Hematopoietic multipotent progenitor cell treated with erythropoietin and hydrocortisone succinate and interleukin-3 and kit ligand, for 17 days (in vitro differentiated cells): ENCODE measurements around the gene HTR3B.
"Not testable (repeated sequence)": the region's sequence is repeated elsewhere in the genome, so short reads cannot be mapped to it uniquely, and the experiment has no call there.

Experiments
- DNase-seq: peaks from one replicate; pipeline ENCODE4 v3.0.0-alpha.2; 2015; ENCODE audit warnings: low spot score

The HTR3B gene, protein sequence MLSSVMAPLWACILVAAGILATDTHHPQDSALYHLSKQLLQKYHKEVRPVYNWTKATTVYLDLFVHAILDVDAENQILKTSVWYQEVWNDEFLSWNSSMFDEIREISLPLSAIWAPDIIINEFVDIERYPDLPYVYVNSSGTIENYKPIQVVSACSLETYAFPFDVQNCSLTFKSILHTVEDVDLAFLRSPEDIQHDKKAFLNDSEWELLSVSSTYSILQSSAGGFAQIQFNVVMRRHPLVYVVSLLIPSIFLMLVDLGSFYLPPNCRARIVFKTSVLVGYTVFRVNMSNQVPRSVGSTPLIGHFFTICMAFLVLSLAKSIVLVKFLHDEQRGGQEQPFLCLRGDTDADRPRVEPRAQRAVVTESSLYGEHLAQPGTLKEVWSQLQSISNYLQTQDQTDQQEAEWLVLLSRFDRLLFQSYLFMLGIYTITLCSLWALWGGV

DNA sequence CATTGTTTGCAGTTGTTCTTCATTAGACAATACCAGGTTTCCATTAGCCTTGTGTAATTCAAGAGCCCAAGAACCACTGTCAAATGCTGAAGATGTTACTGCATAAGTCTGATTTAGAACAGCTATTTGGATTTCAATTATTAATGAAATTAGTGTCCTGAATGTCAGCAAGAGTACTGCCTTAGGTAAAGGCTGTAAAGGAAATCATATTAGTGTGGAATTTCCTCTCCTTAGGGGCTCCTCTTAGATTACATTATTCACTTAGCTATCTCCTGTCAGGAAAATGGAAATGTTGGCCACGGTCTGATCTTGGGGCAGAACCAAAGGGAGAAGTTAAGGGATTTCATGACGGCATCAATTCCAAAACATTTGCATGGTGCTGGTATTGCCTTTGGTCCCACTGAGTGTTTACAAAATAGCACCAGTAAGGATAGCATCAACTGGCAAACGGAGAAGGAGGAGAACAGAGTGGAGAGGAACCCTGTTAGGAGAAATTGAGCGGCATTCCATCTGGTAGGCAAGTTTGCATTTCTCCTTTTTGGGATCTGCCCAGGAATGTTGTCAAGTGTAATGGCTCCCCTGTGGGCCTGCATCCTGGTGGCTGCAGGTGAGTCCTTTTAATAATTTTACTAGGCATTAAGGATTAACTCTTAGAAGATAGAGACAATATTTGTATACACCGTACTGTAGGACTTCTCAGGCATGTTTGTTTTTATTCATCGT is at the start of gene HTR3B:
Gene HTR3B (plus strand): TSS at position 418 of the 723 bp plus-strand sequence. CDS start 138 bp downstream, at position 556.
- no peak for DNase-seq

DNA sequence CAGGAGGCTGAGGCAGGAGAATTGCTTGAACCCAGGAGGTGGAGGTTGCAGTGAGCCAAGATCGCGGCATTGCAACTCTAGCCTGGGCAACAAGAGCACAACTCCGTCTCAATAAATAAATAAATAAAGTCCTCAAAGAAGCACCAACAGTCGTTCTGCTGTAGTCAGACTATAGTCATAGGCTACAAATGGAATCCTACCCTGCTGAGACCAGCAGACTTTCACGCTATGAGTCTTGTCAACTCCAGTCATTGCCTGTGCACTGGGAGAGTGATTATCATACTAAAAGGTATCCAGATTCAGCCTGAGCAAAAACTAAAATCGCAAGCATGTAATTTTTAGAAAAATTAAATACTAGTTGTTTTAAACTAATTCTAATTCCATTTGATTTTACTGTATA is 48.8 kb upstream of the HTR3B start:
- DNase-seq = no peak

DNA sequence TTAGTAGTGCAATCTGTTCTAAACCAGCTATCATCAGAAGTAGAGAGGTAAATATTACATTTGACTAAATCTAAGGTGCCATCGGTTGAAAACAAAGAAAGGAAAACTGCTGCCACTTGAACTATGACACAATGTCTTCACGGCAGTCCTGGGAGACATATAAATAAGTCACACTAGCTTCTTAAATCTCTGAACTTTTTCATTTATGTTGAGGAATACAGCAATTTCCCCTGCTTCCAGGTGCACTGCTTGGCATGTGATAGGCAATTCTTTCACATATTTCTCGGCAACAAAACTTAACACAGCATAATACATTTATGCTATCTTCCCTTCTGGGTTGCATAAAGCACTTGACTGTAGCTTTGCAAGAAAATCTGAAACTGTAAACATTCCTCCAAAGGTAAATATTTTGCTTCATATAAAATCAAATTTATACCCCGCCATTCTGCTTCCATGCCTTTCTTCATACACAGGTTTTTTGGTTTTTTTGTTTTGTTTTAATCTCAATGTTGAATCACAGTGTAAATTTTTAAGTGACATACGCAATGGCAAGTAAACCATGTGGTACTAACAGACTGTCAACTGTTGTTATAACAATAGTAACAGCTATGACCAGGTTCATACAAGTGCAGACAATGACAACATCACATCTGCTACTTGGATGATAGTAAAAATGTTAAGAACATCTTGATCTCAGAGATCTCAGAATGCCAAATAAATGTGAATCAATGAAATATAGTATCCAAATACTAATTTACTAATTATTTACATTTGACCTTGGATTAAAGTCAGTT is 47.4 kb upstream of the HTR3B start:
- no peak for DNase-seq

DNA sequence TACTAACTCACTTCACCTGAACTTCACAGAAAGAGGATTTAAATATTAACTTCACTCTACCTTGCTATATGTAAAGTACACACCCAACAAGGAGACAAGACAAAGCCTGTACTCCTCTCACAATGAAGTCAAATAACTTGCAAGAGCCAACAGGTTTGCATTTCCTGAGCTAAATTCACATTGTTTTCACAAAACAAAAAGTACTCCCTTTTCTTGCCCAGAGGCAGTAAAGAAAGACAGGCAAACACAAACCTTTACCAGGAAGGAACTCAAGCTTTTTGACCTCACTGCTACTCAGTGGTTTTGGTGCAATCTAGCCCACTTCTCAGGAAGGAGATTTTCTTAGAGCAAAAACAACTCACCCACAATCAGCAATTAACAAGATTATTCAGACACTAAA is 44.9 kb upstream of the HTR3B start:
- DNase-seq = no peak

DNA sequence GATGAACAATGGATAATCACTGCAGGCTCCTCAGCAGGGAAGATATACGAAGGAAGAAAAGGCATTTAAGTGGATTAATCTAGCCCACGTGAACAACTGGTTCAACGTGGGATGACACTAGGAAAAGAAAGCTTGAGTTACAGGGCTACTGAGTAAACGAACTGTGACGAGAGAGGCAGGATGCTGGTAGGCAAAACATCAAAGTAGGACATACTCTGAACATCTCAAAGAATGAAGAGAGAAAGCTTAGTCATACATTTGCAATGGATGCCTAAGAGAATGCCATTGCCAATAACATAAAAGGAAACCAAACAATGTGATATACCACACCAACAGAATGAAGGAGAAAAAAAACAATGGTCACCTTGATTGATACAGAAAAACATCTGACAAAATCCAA is 42.2 kb upstream of the HTR3B start:
- no peak for DNase-seq

DNA sequence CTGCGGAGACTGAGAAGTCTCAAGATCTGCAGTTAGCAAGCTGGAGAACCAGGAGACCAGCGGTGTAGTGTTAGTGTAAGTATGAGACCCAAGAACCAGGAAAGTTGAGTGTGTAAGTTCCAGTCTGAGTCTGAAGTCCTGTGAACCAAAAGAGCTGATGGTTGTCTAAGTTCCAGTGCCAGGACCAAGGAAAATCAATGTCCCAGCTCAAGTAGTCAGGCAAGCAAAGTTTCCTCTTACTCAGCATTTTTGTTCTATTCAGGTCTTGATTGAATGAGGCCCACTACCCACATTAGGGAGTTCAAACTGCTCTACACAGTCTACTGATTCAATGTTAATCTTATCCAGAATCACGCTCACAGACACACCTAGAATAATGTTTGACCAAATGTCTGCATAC is 40.2 kb upstream of the HTR3B start:
- no peak for DNase-seq

DNA sequence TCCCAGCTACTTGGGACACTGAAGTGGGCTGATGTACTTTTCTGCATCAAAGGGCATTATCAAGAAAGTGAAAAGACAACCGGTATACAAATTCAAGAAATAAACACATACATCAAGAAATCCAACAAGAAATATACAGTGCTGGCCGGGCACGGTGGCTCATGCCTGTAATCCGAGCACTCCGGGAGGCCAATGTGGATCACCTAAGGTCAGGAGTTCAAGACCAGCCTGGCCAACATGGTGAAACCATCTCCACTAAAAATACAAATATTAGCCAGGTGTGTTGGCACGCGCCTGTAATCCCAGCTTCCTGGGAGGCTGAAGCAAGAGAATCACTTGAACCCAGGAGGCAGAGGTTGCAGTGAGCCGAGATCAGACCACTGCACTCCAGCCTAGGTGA is 38.7 kb upstream of the HTR3B start:
- DNase-seq = no peak

DNA sequence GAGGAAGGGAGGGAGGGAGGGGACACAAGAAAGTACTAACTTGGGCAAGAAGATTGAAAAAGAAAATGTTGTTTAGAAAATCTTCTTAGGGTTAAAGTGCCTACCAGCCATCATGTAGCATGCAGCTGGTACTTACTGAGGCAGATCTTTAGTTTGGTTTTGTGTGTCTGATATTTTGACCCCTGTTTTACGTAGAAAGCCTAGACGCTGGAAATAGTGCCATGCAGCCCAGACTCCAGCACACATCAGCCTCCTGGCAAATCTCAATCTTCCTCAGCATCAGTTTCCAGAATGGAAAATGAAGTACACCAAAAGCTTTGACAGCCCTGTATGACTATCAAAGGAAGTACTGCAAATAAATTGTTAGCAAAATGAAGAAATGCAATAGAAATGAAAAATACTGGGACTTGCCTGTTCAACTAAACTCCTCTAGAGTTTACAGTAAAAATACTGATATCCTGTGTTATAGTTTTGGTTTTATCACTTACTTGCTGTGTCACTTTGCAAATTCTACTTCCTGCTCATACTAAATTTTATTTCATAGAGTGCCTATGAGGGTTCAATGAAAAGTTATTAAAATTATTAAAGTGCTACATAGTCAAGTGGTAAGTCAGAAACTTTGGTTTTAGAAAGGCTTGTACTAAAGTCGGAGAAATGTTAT is 36.6 kb upstream of the HTR3B start:
- DNase-seq = no peak

DNA sequence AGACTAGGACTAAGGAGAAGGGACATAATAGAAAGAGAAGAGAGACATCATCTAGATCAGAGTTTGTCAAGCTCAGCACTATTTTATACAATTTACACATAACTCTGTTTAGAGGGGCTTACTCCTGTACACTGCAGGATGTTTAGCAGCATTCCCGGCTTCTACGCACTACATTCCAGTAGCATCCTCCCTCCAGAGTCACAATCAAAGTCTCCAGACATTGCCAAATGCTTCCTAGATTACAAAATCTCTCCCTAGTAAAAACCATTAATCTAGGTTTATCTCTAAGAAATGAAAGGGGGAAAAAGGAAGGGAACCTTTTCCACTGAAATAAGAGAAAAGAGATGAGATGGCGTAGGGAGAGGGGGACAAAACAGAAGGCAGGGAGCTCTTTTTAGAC is 33.3 kb upstream of the HTR3B start:
- DNase-seq = no peak

DNA sequence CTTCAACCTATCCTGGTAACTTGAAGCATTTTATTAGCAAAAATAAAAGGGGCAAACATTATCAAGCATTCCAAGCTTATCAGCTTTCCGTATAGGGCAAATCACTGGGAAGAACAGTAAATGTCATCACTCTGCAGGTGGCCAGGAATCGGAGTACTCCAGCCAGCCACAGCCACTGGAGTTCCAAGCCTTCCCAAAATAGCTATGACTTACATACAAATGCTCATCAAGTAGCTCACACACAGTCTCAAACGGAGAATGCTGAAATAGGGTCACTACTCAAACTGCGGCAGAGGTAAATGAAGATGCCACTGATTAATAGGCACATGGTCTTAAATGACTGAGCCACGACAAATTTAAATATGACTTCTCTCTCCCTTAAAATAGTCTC is 31.4 kb upstream of the HTR3B start:
- no peak for DNase-seq

DNA sequence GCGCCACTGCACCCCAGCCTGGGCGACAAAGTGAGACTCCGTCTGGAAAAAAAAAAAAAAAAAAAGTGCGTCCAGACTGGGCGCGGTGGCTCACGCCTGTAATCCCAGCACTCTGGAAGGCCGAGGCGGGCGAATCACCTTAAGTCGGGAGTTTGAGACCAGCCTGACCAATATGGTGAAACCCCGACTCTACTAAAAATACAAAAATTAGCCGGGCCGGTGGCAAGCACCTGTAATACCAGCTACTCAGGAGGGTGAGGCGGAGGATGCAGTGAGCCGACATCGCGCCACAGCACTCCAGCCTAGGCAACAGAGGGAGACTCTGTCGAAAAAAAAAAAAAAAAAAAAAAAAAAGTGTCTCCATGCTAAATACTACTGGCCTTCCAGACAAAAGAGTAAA is 30.5 kb upstream of the HTR3B start:
- DNase-seq = no peak

DNA sequence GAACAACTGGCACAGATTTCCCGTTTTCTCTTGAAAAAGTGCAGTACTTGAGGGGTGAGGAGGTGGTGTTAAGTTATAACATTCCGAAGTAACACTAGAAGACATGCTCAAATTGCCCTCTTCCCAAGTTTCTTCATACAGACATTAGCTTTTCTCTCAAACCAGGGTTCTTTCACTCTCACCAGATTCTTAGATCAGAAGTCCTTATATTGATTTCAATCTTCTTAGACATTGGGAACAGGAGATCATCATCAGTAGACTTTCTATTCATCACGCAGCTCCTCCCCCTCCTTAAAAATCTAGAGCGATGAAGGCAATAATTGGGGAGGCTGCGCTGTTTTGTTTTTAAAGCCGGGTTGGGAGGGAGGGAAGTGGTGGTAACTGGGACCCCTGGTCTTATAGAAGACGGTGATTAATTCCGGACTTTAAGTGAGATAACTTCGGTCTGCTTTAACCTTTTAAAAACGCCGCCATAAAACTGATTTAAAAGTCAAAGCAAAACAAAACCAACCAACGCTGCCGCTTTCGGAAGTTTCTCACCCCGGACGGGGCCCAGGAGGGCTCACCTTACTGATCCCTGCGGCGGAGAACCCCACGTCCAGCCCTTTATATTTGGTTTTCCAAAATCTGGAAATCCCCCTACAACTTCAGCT is 29.9 kb upstream of the HTR3B start:
- DNase-seq = no peak

DNA sequence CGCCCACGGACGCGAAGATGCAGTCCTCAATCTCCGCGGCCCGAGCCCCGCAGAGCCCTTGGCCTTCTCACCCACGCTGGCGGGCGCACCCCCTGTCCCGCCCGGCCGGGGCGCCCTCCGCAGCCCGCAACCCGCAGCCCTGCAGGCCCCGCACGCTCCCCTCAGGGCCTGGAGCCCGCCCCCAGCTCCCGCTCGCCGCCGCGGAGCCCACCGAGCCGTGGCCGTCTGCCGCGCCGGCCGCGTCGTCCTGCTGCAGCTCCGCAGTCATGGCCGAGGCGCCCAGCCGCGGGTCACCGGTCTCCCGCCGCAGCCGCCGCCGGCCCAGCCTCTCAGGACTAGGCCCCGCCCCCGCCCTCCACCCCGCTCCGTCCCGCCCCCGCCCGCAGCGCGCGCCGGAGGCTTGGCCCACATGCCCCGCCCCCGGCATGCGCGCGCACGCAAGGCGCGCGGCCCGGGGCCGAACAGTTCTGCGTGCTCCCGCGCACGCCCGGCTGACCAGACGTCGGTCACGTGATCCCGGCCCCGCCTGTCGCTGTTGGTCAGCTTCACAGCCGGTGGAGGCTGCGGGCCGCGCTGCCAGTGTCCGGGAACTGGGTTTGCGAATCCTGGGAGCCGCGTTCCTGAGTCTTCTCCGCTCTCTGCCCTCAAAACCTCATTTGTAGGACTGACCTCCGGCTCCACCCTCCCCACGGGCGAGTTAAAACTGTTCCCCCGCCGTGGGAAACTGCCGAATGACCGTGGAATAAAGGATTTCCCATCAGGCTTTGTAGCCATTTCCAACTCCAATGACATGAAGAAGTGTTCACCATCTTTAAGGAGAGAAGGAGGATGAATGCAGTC is 29.1 kb upstream of the HTR3B start, which contains the start of gene USP28:
Gene USP28 (minus strand): TSS at position 339 of the 840 bp plus-strand sequence. CDS start 71 bp downstream, at position 268.
- peak; percentile 92 for DNase-seq

DNA sequence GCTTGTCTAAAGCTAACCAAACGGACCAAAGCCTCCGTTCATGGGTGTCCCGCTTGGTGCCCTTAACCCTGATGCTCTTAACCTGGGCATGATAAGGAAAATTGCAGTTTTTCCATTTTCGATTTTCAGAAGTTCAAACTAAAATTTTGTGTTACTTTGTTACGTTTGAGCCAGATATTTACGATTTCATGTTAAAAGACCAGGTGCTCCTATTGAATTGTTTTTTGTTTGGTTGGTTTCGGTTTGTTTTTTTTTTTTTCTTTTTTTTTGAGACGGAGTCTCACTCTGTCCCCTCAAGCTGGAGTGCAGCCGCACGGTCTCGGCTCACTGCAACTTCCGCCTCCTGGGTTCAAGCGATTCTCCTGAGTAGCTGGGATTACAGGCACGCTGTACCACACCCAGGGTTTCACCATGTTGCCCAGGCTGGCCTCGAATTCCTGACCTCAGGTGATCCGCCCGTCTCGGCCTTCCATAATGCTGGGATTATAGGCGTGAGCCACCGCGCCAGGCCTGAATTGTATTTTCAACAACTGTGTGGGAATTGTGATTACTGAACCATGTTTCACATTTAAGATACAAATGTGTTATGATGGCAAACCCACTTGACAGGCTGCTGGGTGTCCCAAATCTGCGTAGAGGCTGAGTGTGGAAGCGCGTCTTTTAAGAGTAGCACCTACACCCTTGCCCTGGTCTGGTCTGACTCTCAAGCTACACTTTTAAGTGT is 28.4 kb upstream of the HTR3B start:
- DNase-seq = no peak

DNA sequence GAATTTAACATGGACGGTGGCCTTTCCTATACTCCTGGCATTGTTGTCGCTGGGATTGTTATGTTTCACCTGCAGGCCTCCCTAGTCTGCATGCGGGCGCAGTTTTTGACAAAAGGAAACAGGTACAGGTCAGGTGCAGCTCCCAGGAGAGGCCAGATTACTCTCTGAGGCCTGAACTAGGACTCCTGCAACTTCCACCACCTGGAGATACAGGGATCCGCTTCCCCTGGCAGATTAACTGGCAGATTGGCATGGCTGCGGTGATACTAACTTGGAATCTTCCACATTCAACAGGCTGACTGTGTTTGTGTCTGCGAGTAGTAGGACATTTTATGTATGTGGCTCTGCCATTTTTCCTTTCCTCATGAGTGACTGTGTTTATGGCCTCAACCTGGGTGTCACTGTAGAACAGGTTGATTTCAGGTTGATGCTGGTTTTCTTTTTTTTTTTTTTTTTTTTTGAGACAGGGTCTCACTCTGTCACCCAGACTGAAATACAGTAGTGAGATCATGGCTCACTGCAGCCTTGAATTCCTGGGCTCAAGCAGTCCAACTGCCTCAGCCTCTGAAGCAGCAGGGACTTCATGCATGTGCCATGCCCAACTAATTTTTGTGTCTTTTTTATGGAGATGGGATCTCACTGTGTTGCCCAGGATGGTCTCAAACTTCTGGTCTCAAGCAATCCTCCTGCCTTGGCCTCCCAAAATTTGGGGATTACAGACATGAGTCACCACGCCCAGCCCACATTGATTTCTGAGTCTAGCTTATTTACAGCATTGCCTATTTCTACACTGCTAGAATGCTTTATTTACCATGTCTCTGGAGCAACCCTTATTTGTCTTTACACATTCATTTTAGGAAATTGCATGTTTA is 27.6 kb upstream of the HTR3B start:
- DNase-seq = no peak

DNA sequence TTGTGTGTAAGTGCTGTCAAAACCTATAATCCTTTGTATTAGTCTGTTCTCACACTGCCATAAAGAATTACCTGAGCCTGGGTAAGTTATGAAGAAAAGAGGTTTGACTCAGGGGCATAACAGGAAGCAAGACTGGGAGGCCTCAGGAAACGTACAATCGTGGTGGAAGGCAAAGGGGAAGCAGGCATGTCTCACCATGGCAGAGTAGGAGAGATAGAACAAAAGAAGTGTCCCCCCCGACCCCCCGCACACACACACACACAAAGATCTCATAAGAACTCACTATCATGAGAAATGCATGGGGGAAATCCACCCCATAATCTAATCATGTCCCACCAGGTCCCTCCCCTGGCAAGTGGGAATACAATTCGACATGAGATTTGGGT is 26.9 kb upstream of the HTR3B start:
- no peak for DNase-seq

DNA sequence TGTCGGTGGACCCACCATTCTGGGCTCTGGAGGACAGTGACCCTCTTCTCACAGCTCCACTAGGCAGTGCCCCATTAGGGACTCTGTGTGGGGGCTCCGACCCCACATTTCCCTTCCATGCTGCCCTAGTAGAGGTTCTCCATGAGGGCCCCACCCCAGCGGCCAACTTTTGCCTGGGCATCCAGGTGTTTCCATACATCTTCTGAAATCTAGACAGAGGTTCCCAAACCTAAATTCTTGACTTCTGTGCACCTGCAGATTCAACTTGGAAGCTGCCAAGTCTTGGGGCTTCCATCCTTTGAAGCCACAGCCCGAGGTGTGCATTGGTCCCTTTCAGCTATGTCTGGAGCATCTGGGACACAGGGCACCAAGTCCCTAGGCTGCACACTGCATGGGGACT is 25.1 kb upstream of the HTR3B start:
- not testable (repeated sequence) for DNase-seq

DNA sequence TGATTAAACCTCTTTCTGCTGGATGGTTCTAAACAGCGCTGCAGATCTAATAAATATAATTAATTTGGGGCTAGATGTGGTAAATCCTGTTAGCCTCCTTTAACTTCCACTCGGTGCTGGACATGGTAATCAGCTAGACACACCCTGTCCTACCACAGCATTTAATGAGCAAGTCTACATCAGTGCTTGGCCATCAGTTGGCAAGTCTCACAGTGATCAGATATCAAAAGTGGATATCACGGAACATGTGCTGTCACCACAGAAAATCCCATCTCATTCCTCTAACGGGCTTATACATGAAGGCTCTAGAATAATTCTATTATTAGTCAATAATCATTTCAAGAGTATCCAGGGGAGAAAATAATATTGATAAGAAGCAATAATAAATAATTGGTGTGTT is 23.6 kb upstream of the HTR3B start:
- DNase-seq = no peak

DNA sequence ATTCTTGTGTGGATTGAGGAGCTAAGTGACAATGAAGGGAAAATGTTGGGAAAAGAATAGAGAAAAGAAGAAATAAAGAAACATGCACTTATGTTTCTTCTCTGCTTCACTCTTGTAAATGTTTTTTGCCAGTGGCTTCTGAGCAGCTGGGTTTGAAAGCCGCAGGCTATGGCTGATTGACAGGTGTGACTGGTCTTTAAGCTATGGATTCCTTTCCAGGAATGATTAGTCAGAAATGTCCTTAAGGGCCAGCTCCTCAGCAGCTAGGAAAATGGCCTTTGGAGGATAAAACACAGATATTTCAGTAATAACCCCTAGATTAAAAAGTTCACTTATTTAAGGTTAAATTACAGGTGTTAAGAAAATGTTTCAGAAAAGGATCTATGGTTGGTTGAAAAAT is 22.7 kb upstream of the HTR3B start:
- no peak for DNase-seq
